ENCODE data around the gene CSTF1.

DNA sequence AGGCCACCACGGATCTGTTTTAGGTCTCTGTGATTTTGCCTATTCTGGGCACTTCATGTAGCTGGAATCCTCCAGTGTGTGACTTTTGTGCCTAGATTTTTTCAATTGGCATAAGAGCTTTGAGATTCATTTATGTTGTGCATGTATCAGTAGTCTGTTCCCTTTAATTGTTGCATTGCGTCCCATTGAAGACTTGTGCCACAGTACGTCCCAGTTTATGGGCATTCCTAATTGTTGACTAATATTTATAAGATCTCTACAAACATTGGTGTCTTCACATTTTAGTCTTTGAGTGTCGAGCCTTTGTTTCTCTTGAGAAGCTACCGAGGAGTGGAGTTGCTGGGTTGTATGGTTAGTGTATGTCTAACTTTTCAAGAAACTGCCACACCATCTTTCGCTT, 34.4 kb upstream of the CSTF1 start:
- TF ChIP-seq, protein P1, sequence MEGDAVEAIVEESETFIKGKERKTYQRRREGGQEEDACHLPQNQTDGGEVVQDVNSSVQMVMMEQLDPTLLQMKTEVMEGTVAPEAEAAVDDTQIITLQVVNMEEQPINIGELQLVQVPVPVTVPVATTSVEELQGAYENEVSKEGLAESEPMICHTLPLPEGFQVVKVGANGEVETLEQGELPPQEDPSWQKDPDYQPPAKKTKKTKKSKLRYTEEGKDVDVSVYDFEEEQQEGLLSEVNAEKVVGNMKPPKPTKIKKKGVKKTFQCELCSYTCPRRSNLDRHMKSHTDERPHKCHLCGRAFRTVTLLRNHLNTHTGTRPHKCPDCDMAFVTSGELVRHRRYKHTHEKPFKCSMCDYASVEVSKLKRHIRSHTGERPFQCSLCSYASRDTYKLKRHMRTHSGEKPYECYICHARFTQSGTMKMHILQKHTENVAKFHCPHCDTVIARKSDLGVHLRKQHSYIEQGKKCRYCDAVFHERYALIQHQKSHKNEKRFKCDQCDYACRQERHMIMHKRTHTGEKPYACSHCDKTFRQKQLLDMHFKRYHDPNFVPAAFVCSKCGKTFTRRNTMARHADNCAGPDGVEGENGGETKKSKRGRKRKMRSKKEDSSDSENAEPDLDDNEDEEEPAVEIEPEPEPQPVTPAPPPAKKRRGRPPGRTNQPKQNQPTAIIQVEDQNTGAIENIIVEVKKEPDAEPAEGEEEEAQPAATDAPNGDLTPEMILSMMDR (IDR thresholded peaks at IDR 0.05 in 8 of 11, conservative IDR thresholded peaks at IDR 0.05 in 3 of 11) = no peak
- TF ChIP-seq POLR2A (IDR thresholded peaks at IDR 0.05) = no peak
